Measurements from ENCODE around the gene GAB4.

Gene GAB4

DNA sequence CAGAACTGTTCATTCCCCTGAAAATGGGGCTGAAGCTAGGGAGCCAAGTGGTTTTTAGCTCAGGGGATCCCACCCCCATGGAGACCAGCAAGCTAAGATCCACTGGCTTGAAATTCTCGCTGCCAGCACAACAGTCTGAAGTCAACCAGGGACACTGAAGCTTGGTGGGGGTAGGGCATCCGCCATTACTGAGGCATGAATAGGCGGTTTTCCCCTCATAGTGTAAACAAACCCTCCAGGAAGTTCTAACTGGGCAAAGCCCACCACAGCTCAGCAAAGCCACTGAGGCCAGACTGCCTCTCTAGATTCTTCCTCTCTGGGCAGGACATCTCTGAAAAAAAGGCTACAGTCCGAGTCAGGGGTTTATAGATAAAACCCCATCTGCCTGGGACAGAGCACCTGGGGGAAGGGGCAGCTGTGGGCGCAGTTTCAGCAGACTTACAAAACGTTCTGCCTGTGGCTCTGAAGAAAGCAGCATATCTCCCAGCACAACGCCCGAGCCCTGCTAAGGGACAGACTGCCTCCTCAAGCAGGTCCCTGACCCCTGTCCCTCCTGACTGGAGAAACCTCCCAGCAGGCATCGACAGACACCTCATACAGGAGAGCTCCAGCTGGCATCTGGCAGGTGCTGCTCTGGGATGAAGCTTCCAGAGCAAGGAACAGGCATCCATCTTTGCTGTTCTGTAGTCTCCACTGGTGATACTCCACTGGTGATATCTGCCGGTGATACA lies 32.7 kb downstream of the GAB4 start:
- no peak for DNase-seq

DNA sequence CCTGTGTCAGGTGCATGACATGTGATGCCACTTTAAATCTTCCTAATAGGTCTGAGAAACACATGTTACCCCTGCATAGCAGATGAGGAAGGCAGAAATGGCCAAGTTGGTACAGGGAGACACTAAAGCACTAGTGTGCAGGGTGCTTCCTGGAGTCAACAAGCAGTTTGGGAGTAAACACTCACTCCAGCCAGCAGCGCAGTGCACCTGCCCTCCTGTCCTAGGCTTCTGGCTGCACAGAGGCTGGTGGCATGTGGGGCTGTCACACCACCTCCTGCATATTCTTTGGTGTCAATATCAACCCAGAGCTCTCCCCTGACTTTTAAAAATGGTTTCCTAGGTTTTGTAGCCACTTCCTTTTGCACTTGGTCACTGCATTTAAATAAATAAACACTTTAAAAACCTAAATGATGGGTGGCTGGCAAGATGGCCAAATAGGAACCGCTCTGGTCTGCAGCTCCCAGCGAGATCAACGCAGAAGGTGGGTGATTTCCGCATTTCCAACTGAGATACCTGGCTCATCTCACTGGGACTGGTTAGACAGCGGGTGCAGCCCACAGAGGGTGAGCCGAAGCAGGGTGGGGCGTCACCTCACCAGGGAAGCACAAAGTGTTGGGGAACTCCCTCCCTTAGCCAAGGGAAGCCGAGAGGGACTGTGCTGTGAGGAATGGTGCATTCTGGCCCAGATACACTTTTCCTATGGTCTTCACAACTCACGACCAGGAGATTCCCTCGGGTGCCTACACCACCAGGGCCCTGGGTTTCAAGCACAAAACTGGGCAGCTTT lies 33.5 kb downstream of the GAB4 start:
- peak in 1 of 3 experiments; percentile 2 for DNase-seq

GRCh38 chr22:16973591-16974297 lies 34.3 kb downstream of the GAB4 start:
- no peak for DNase-seq

- no peak for DNase-seq
Measured at GRCh38 chr22:16972311-16972710, 35.7 kb downstream of the GAB4 start.

DNA sequence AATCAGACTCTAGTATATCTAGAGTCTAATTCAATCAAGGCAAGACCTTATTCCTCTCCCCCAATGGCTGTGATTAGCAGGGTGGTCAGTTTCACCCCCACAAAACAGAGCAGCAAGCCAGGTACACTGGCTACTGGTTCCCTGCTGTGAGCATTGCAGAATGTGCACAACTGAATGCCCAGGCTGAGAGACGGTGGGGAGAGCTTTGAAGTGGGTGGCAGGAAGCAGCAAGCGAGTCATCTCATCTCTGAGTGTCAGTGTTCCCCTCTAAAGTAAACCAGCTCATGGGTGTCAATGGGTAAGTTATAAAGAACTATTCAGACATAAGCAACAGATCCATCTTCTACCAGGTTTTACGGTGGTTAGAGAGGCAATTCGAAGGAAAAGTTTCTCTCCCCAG lies 37.6 kb downstream of the GAB4 start:
- DNase-seq: no peak

- no peak for DNase-seq
Measured at GRCh38 chr22:16969508-16970327, 38.3 kb downstream of the GAB4 start.

DNA sequence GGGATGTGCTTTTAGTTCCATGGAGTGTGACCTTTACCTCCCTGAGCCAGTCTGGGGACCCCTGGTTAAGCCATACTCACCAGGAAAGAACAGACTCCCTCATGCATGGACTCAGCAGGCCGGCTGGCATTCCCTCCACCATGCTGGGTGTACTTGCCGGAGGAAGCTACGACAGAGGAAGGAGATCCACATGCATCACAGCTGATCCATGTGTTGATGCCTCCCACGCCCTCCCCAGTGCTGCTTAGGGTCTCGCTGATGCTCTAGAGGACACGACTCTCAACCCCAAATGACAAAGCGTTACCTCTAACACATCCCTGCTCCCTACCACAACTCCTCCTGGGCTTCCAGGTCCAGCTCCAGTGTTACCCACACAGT lies 39.8 kb downstream of the GAB4 start:
- no peak for DNase-seq

DNA sequence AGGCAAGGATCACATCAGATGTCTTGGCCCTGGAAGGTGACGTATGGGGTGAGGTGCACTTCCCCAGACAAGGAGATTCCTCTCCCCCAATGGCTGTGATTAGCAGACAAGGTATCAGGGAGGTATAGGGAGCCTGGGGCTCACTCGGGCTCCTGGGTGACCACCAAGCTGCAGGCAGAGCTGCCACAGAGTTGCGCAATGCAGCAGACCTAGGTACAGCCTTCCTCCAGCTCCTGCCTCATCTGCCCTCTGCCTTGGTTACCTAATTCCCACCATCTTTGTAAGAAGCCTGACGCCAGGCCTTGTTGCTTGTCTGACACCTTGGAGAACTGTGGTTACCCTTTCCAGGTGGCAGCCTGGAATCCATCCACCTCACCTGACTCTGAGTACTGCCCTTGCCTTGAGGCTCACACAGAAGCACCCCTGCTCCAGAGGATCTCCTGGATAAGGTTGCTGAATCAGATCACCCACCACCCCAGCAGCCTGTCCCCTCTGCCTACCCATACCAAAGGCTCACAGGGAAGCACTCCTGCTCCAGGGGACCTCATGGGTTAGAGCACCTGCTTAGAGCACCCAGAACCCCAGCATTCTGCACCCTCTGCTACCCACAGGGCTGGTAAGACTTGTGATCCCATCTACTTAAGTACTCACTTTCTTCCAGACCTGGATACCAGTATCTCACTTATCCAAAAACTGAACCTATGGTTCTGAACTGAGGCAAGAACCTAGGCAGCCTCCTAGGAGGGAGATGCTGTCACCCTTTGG lies 40.4 kb downstream of the GAB4 start:
- no peak for DNase-seq

- DNase-seq: no peak
Measured at GRCh38 chr22:16966251-16966650, 41.8 kb downstream of the GAB4 start.

GRCh38 chr22:16965560-16965959 lies 42.5 kb downstream of the GAB4 start:
- no peak for DNase-seq

DNA sequence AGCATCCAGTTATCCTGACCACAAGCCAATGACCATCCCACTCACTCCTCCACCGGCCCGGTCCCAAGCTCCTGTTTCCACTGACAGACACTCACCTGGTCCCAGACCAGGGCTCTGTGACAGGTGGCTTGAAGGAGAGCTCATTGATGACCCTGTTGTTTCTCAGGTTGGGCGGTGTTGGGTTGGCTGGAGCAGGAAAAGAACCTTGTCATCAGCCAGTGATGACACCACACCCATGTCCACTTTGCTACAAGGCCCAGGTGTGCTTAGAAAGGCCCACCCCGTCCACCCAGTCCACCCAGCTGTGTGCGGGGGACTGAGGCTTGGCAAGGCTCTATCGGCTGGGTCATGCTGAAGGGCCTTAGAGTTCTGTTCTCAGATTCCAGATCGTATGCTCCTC lies 42.9 kb downstream of the GAB4 start:
- DNase-seq: no peak

- no peak for DNase-seq
Measured at GRCh38 chr22:16964366-16964765, 43.7 kb downstream of the GAB4 start.

GRCh38 chr22:16963189-16963945 lies 44.7 kb downstream of the GAB4 start:
- no peak for DNase-seq

DNA sequence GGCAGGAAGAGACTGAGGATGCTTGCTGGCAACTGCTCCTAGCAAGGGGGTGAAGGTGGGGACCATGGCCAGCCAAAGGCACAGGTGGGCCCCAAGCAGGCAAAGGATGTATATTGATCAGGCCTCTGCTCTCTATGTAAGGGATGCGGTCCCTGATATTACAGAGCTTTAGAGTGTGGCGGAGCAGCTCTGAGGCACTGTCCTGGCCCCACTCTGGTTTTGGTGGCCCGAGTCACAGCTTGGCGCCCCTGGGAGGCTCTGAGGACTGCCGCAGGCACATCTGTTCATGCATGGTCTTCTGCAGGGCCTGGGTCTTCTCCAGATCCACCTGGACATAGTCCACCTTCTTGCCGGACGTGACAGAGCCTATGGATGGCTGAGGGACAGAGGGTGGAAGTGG lies 45.5 kb downstream of the GAB4 start:
- no peak for DNase-seq

GRCh38 chr22:16961477-16962186 lies 46.4 kb downstream of the GAB4 start:
- no peak for DNase-seq

GRCh38 chr22:16960884-16961249 lies 47.2 kb downstream of the GAB4 start:
- DNase-seq: no peak

- DNase-seq: no peak
Measured at GRCh38 chr22:16960220-16960883, 47.7 kb downstream of the GAB4 start.

DNA sequence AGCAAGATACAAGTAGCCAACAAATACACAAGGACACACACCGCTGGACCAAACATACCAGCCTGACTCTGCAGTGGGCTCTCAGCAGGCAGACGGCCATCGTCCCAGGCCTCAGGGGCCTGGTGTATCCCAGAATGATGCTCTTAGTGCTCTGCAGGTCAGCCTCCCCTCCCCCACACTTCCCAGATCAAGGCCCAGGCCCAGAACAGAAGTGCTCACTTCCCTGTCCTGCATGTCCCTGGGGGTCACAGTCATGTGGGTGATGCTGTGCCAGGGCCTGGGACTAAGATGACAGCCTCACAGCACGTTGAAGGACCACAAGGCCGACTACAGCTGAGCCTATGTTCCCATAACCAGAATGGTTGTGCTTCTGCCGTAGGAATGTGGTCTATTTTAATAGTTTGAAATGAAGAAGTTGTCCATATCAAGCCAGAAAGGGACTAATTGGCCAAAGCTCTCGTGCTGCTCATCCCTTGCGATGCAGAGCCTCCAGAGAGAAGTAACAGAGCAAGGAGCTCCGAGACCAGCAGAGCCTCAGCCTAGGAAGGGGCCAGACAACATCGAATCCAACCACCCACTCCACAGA lies 48.6 kb downstream of the GAB4 start:
- no peak for DNase-seq

DNA sequence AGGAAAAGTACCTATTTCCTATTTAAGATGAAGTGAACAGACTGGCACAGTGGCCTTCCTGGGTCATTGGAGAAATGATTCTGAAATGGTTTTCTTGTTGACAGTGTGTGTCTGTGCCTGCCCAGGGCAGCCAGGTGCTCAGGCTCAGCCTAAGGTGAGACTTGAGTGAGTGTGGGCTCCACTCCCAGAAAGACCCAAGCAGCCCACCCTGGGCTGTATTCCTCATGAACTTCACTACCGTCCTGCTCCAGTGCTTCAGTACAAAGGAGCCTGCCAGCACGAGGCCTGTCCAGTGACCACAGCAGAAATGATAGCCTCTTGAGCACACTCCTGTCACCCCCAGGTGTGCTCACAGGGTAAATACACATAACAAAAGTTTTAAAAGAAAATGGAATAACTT lies 49.5 kb downstream of the GAB4 start:
- no peak for DNase-seq

- DNase-seq: no peak
Measured at GRCh38 chr22:16957781-16958180, 50.2 kb downstream of the GAB4 start.
